Neuronal stem cell (in vitro differentiated cells): ENCODE data around the gene AXIN1.
A peak's percentile ranks its signal among the peaks of the same experiment; 100 is the strongest.
"Not testable (repeated sequence)": the region's sequence is repeated elsewhere in the genome, so short reads cannot be mapped to it uniquely, and the experiment has no call there.

Experiments used
- DNase-seq: peaks from one replicate; pipeline ENCODE4 v3.0.0-alpha.2; 2013; ENCODE audit warnings: low spot score
- H2AFZ ChIP-seq: one replicate; pipeline ENCODE4 v1.6.1; 2013; ENCODE audit warnings: mild to moderate bottlenecking, low read length, inconsistent platforms
- H2AK5ac ChIP-seq: 2 replicates; pipeline ENCODE4 v1.6.1; 2013; ENCODE audit warnings: low read depth, mild to moderate bottlenecking, inconsistent platforms, low read length, moderate library complexity, mixed read lengths
- H2BK120ac ChIP-seq: 2 replicates; pipeline ENCODE4 v1.6.1; 2013; ENCODE audit warnings: low read depth, mild to moderate bottlenecking, inconsistent platforms, low read length, moderate library complexity, mixed read lengths
- H2BK12ac ChIP-seq: one replicate; pipeline ENCODE4 v1.6.1; 2013; ENCODE audit warnings: low read length, inconsistent platforms
- H2BK15ac ChIP-seq: 2 replicates; pipeline ENCODE4 v1.6.1; 2013; ENCODE audit warnings: mild to moderate bottlenecking, low read length, inconsistent platforms, mixed read lengths
- H2BK5ac ChIP-seq: one replicate; pipeline ENCODE4 v1.6.1; 2013; ENCODE audit warnings: inconsistent platforms, mild to moderate bottlenecking, low read length, moderate library complexity
- H3K14ac ChIP-seq: one replicate; pipeline ENCODE4 v1.6.1; 2013; ENCODE audit warnings: low read length, inconsistent platforms
- H3K18ac ChIP-seq: 2 replicates; pipeline ENCODE4 v1.6.1; 2013; ENCODE audit warnings: low read length, inconsistent platforms
- H3K23ac ChIP-seq: 2 replicates; pipeline ENCODE4 v1.6.1; 2013; ENCODE audit warnings: low read depth, mild to moderate bottlenecking, mixed read lengths, low read length, inconsistent platforms; ENCODE audit not compliant: poor library complexity
- H3K27ac ChIP-seq: replicated peaks from 3 replicates; pipeline ENCODE4 v1.5.1; 2013; ENCODE audit warnings: low read length, inconsistent platforms
- H3K27me3 ChIP-seq, 3 experiments: 2 replicates each; pipeline ENCODE4 v1.6.1; 2013; ENCODE audit warnings: low read length in 3 of 3, mild to moderate bottlenecking in 2 of 3, inconsistent platforms in 1 of 3, low read depth in 1 of 3, mixed read lengths in 1 of 3, moderate library complexity in 1 of 3; ENCODE audit not compliant: control insufficient read depth in 3 of 3, insufficient read depth in 3 of 3
- H3K36me3 ChIP-seq, 2 donors: replicated peaks in 1 of 2; 2 replicates each; pipeline ENCODE4 v1.6.1; 2013; ENCODE audit warnings: low read length in 2 of 2; ENCODE audit not compliant: control insufficient read depth in 2 of 2, insufficient read depth in 2 of 2
- H3K4ac ChIP-seq: 2 replicates; pipeline ENCODE4 v1.6.1; 2013; ENCODE audit warnings: inconsistent platforms, mild to moderate bottlenecking, low read length, moderate library complexity
- H3K4me1 ChIP-seq, 2 donors: 1 replicate in 1 of 2; 2 replicates in 1 of 2; pipeline ENCODE4 v1.6.1; 2013; ENCODE audit warnings: low read length in 2 of 2, low read depth in 1 of 2; ENCODE audit not compliant: control insufficient read depth in 2 of 2, insufficient read depth in 1 of 2
- H3K4me2 ChIP-seq: one replicate; pipeline ENCODE4 v1.6.1; 2013; ENCODE audit warnings: mild to moderate bottlenecking, low read length, inconsistent platforms; ENCODE audit not compliant: insufficient read depth, poor library complexity, severe bottlenecking
- H3K4me3 ChIP-seq, 2 donors: 2 replicates each; pipeline ENCODE4 v1.5.1; 2013; ENCODE audit warnings: low read length in 2 of 2, mild to moderate bottlenecking in 2 of 2, inconsistent platforms in 1 of 2, moderate library complexity in 1 of 2
- H3K79me1 ChIP-seq: one replicate; pipeline ENCODE4 v1.6.1; 2013; ENCODE audit warnings: low read depth, mild to moderate bottlenecking, inconsistent platforms, low read length, moderate library complexity
- H3K9ac ChIP-seq: one replicate; pipeline ENCODE4 v1.6.1; 2013; ENCODE audit warnings: mild to moderate bottlenecking, low read depth, low read length, inconsistent platforms; ENCODE audit not compliant: poor library complexity
- H3K9me3 ChIP-seq, 2 donors: replicated peaks in 1 of 2; 2 replicates each; pipeline versions ENCODE3 to v1.6.1; 2013; ENCODE audit warnings: low read length in 2 of 2, mild to moderate bottlenecking in 2 of 2, inconsistent platforms in 1 of 2, low read depth in 1 of 2, mixed read lengths in 1 of 2, moderate library complexity in 1 of 2; ENCODE audit not compliant: control insufficient read depth in 2 of 2, insufficient read depth in 1 of 2
- H4K8ac ChIP-seq: one replicate; pipeline ENCODE4 v1.6.1; 2013; ENCODE audit warnings: low read depth, mild to moderate bottlenecking, inconsistent platforms, low read length, moderate library complexity
- H4K91ac ChIP-seq: one replicate; pipeline ENCODE4 v1.6.1; 2013; ENCODE audit warnings: low read length, low read depth, mild to moderate bottlenecking, inconsistent platforms; ENCODE audit not compliant: poor library complexity
- whole genome bisulfite sequencing, 2 donors: extraction: QIAGEN DNeasy Blood & Tissue Kit; methylation state at CpG; one replicate each; pipeline ENCODE4 v1.1.7; 2013; ENCODE audit warnings: missing lambda C conversion rate in 2 of 2, mixed read lengths in 1 of 2; ENCODE audit not compliant: insufficient read length in 2 of 2, insufficient replicate concordance in 1 of 2; ENCODE audit errors: extremely low coverage in 2 of 2; 5-methylcytosine and 5-hydroxymethylcytosine counted together

Gene AXIN1

GRCh38 chr16:341095-341973, 11.2 kb downstream of the AXIN1 start:
- H2BK12ac ChIP-seq, H3K27ac ChIP-seq, H2BK120ac ChIP-seq, H3K27me3 ChIP-seq, H3K4me3 ChIP-seq, H3K4me1 ChIP-seq, H3K9ac ChIP-seq, H3K23ac ChIP-seq, H3K4ac ChIP-seq, H3K18ac ChIP-seq, H2BK5ac ChIP-seq, H3K14ac ChIP-seq, H4K8ac ChIP-seq, H3K4me2 ChIP-seq, H4K91ac ChIP-seq, H2BK15ac ChIP-seq, H2AFZ ChIP-seq, DNase-seq: not testable (repeated sequence)
- H3K9me3 ChIP-seq = peaks cover 5 to 28% of the 10 kb centered on the region in 2 donors
- WGBS, 2 donors = no CpG with 5 or more reads among the region's 47 CpGs
- H2AK5ac ChIP-seq = peak overlapping the region; percentile 10
- H3K79me1 ChIP-seq = peaks cover 18% of the 10 kb centered on the region
- peaks cover 17 to 43% of the 10 kb centered on the region in 2 donors for H3K36me3 ChIP-seq

- no peak overlapping the region for H4K91ac ChIP-seq
- H2BK12ac ChIP-seq = no peak overlapping the region
- no peak overlapping the region for H2BK120ac ChIP-seq
- H3K9me3 ChIP-seq = peaks cover 5 to 21% of the 10 kb centered on the region in 2 donors
- H3K79me1 ChIP-seq = peaks cover 18% of the 10 kb centered on the region
- H2AK5ac ChIP-seq = peak overlapping the region; percentile 10
- H3K4me3 ChIP-seq = no peak overlapping the region
- H2BK5ac ChIP-seq = peak overlapping the region; percentile 53
- H3K23ac ChIP-seq = peak overlapping the region; percentile 65
- H3K4me1 ChIP-seq = no peaks in the 10 kb centered on the region
- H4K8ac ChIP-seq = no peak overlapping the region
- no peaks in the 10 kb centered on the region for H3K27me3 ChIP-seq
- no peak overlapping the region for H3K18ac ChIP-seq
- no peak overlapping the region for H3K4me2 ChIP-seq
- H3K36me3 ChIP-seq = peaks cover 11 to 35% of the 10 kb centered on the region in 2 donors
- no peak overlapping the region for H3K4ac ChIP-seq
- H3K9ac ChIP-seq = no peak overlapping the region
- no CpG with 5 or more reads among the region's 23 CpGs for WGBS, 2 donors
- no peak for DNase-seq
- no peak overlapping the region for H2AFZ ChIP-seq
- no peak overlapping the region for H3K27ac ChIP-seq
- H2BK15ac ChIP-seq = no peak overlapping the region
- H3K14ac ChIP-seq = peak overlapping the region; percentile 56
These were observed 12.0 kb downstream of the AXIN1 start for GRCh38 chr16:340370-341091.

- H3K79me1 ChIP-seq = peaks cover 22% of the 10 kb centered on the region
- H3K14ac ChIP-seq = no peak overlapping the region
- H3K9ac ChIP-seq = no peak overlapping the region
- no peak overlapping the region for H4K8ac ChIP-seq
- H3K9me3 ChIP-seq = peaks cover 3 to 17% of the 10 kb centered on the region in 2 donors
- no peak overlapping the region for H2BK12ac ChIP-seq
- H2BK15ac ChIP-seq = no peak overlapping the region
- WGBS, 2 donors = no CpG with 5 or more reads among the region's 5 CpGs
- no peak overlapping the region for H3K27ac ChIP-seq
- no peak overlapping the region for H3K4ac ChIP-seq
- H3K18ac ChIP-seq = no peak overlapping the region
- H2AK5ac ChIP-seq = no peak overlapping the region
- no peak overlapping the region for H3K4me3 ChIP-seq
- no peak overlapping the region for H2AFZ ChIP-seq
- no peak overlapping the region for H3K4me2 ChIP-seq
- peaks cover 0 to 3% of the 10 kb centered on the region in 2 donors for H3K4me1 ChIP-seq
- H4K91ac ChIP-seq = no peak overlapping the region
- H3K36me3 ChIP-seq = peaks cover 9 to 27% of the 10 kb centered on the region in 2 donors
- DNase-seq = no peak
- H3K27me3 ChIP-seq = no peaks in the 10 kb centered on the region
- H3K23ac ChIP-seq = no peak overlapping the region
- peak overlapping the region; percentile 53 for H2BK5ac ChIP-seq
- H2BK120ac ChIP-seq = no peak overlapping the region
These were observed 12.8 kb downstream of the AXIN1 start for GRCh38 chr16:339680-340079.

- no peak overlapping the region for H2BK120ac ChIP-seq
- no peak overlapping the region for H2AFZ ChIP-seq
- H2BK12ac ChIP-seq = no peak overlapping the region
- no peak overlapping the region for H3K4me2 ChIP-seq
- H3K27ac ChIP-seq = no peak overlapping the region
- WGBS, 2 donors = no CpG with 5 or more reads among the region's 21 CpGs
- H3K79me1 ChIP-seq = peaks cover 25% of the 10 kb centered on the region
- DNase-seq = no peak
- H3K9me3 ChIP-seq = peaks cover 7 to 17% of the 10 kb centered on the region in 2 donors
- no peak overlapping the region for H3K18ac ChIP-seq
- H3K9ac ChIP-seq = no peak overlapping the region
- H2BK15ac ChIP-seq = no peak overlapping the region
- H3K4ac ChIP-seq = no peak overlapping the region
- H4K91ac ChIP-seq = no peak overlapping the region
- no peak overlapping the region for H2BK5ac ChIP-seq
- H4K8ac ChIP-seq = no peak overlapping the region
- H2AK5ac ChIP-seq = no peak overlapping the region
- no peaks in the 10 kb centered on the region for H3K27me3 ChIP-seq
- no peak overlapping the region for H3K4me3 ChIP-seq
- no peak overlapping the region for H3K14ac ChIP-seq
- peaks cover 0 to 4% of the 10 kb centered on the region in 2 donors for H3K4me1 ChIP-seq
- no peak overlapping the region for H3K23ac ChIP-seq
- H3K36me3 ChIP-seq = peaks cover 10 to 16% of the 10 kb centered on the region in 2 donors
These were observed 14.4 kb downstream of the AXIN1 start for GRCh38 chr16:337975-338575.
